H1 (cell line): ENCODE data around the gene MOCS1. TPM values are rescaled to one million over a fixed set of nuclear protein-coding genes. Genes with fewer than 3 reads are reported as not detected.

ENCODE experiments used
- BRCA1 ChIP-seq: IDR thresholded peaks from 2 replicates; pipeline ENCODE4 v1.6.1; 2012; ENCODE audit warnings: low read depth, low read length, improper control_type of control experiment
- CHD2 ChIP-seq: IDR thresholded peaks from 2 replicates; pipeline ENCODE4 v1.6.1; 2012; ENCODE audit warnings: low read length, improper control_type of control experiment
- EP300 ChIP-seq, 2 experiments: IDR thresholded peaks; 1 replicate in 1 of 2; 2 replicates in 1 of 2; pipeline ENCODE4 v1.6.1; 2011 to 2012; ENCODE audit warnings: low read depth in 2 of 2, low read length in 2 of 2, mild to moderate bottlenecking in 2 of 2, borderline replicate concordance in 1 of 2, inconsistent platforms in 1 of 2, moderate library complexity in 1 of 2
- JUN ChIP-seq: IDR thresholded peaks from 2 replicates; pipeline ENCODE4 v1.6.1; 2011; ENCODE audit warnings: low read depth, mild to moderate bottlenecking, improper control_type of control experiment, low read length
- RFX5 ChIP-seq: IDR thresholded peaks from 2 replicates; pipeline ENCODE4 v1.6.1; 2011; ENCODE audit warnings: low read depth, low read length, improper control_type of control experiment, borderline replicate concordance
- SIRT6 ChIP-seq: IDR thresholded peaks from one replicate; pipeline ENCODE4 v1.7.1; 2012; ENCODE audit warnings: low read length, inconsistent platforms
- SP2 ChIP-seq: IDR thresholded peaks from 2 replicates; pipeline ENCODE4 v1.6.1; 2012; ENCODE audit warnings: mild to moderate bottlenecking, low read length, inconsistent platforms
- TAF1 ChIP-seq: IDR thresholded peaks from 2 replicates; pipeline ENCODE4 v1.6.1; 2011; ENCODE audit warnings: mild to moderate bottlenecking, low read depth, low read length
- polyA plus RNA-seq, 7 experiments: library from polyadenylated mRNA; depleted of rRNA in 3 of 7; stranded (reverse) in 5 of 7; unstranded in 2 of 7; fragments of >200 nt in 5 of 7; fragments of 200-250 nt in 2 of 7; gene quantifications; 1 replicate in 5 of 7; 2 replicates in 1 of 7; 4 replicates in 1 of 7; pipeline versions ENCODE4 v1.2.1 to v1.2.3, GENCODE V29; 2011 to 2013; ENCODE audit warnings: missing spikeins in 2 of 7, mixed read lengths in 2 of 7
- total RNA-seq: library from RNA; stranded (reverse); fragmentation: NEBNext Ultra II Directional; extraction: Animal tissue kit (Norgen Biotek cat#: 25700); gene quantifications from 2 replicates; pipeline ENCODE4 v1.2.1, GENCODE V29; 2021
- TF ChIP-seq, protein P1 (sequence below): fragments of 300-600 bp; sonication (generic); IDR thresholded peaks from 2 replicates; pipeline ENCODE4 v1.7.1; 2012; ENCODE audit warnings: low read length, moderate library complexity, mild to moderate bottlenecking, inconsistent platforms; ENCODE audit not compliant: insufficient replicate concordance
- TF ChIP-seq, protein P2 (sequence below), 3 experiments: IDR thresholded peaks; 1 replicate in 2 of 3; 2 replicates in 1 of 3; pipeline versions ENCODE4 v1.5.1 to v1.6.1; 2011; ENCODE audit warnings: low read length in 3 of 3, mild to moderate bottlenecking in 3 of 3, inconsistent platforms in 2 of 3, low read depth in 1 of 3, moderate library complexity in 1 of 3; ENCODE audit not compliant: insufficient read depth in 1 of 3; ENCODE audit errors: control extremely low read depth in 1 of 3

The MOCS1 gene
- total and polyA plus RNA-seq, 2 of the 8 experiments (the other 6 are each of a cell fraction or from before 2014, with no cell fraction given) = 13.4 to 19.7 TPM

DNA sequence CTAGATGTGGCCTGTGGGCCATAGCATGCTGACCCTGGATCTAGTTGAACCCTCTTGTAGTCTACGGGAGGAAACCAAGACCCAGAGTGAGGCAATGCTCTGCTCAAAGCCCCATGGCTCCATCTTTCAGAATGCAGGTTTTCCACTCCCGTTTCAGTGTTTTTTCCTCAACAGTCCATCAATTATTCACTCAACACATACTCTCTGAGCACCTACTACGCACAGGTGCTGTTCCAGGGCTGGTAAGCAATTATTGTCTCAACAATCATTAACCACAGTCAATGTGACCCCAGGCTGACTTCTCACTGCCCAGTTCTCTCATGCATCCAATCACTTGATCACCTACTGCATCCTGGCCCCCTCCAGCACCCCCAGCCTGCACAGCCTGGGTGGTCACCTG lies 20.0 kb downstream of the MOCS1 start (continued):
- TF ChIP-seq, protein P1, sequence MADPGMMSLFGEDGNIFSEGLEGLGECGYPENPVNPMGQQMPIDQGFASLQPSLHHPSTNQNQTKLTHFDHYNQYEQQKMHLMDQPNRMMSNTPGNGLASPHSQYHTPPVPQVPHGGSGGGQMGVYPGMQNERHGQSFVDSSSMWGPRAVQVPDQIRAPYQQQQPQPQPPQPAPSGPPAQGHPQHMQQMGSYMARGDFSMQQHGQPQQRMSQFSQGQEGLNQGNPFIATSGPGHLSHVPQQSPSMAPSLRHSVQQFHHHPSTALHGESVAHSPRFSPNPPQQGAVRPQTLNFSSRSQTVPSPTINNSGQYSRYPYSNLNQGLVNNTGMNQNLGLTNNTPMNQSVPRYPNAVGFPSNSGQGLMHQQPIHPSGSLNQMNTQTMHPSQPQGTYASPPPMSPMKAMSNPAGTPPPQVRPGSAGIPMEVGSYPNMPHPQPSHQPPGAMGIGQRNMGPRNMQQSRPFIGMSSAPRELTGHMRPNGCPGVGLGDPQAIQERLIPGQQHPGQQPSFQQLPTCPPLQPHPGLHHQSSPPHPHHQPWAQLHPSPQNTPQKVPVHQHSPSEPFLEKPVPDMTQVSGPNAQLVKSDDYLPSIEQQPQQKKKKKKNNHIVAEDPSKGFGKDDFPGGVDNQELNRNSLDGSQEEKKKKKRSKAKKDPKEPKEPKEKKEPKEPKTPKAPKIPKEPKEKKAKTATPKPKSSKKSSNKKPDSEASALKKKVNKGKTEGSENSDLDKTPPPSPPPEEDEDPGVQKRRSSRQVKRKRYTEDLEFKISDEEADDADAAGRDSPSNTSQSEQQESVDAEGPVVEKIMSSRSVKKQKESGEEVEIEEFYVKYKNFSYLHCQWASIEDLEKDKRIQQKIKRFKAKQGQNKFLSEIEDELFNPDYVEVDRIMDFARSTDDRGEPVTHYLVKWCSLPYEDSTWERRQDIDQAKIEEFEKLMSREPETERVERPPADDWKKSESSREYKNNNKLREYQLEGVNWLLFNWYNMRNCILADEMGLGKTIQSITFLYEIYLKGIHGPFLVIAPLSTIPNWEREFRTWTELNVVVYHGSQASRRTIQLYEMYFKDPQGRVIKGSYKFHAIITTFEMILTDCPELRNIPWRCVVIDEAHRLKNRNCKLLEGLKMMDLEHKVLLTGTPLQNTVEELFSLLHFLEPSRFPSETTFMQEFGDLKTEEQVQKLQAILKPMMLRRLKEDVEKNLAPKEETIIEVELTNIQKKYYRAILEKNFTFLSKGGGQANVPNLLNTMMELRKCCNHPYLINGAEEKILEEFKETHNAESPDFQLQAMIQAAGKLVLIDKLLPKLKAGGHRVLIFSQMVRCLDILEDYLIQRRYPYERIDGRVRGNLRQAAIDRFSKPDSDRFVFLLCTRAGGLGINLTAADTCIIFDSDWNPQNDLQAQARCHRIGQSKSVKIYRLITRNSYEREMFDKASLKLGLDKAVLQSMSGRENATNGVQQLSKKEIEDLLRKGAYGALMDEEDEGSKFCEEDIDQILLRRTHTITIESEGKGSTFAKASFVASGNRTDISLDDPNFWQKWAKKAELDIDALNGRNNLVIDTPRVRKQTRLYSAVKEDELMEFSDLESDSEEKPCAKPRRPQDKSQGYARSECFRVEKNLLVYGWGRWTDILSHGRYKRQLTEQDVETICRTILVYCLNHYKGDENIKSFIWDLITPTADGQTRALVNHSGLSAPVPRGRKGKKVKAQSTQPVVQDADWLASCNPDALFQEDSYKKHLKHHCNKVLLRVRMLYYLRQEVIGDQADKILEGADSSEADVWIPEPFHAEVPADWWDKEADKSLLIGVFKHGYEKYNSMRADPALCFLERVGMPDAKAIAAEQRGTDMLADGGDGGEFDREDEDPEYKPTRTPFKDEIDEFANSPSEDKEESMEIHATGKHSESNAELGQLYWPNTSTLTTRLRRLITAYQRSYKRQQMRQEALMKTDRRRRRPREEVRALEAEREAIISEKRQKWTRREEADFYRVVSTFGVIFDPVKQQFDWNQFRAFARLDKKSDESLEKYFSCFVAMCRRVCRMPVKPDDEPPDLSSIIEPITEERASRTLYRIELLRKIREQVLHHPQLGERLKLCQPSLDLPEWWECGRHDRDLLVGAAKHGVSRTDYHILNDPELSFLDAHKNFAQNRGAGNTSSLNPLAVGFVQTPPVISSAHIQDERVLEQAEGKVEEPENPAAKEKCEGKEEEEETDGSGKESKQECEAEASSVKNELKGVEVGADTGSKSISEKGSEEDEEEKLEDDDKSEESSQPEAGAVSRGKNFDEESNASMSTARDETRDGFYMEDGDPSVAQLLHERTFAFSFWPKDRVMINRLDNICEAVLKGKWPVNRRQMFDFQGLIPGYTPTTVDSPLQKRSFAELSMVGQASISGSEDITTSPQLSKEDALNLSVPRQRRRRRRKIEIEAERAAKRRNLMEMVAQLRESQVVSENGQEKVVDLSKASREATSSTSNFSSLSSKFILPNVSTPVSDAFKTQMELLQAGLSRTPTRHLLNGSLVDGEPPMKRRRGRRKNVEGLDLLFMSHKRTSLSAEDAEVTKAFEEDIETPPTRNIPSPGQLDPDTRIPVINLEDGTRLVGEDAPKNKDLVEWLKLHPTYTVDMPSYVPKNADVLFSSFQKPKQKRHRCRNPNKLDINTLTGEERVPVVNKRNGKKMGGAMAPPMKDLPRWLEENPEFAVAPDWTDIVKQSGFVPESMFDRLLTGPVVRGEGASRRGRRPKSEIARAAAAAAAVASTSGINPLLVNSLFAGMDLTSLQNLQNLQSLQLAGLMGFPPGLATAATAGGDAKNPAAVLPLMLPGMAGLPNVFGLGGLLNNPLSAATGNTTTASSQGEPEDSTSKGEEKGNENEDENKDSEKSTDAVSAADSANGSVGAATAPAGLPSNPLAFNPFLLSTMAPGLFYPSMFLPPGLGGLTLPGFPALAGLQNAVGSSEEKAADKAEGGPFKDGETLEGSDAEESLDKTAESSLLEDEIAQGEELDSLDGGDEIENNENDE = no peak
- TF ChIP-seq SIRT6 (no peak), EP300 (IDR thresholded peaks at IDR 0.05; ENCODE audit: borderline replicate concordance in 1 of 2, low read depth in 2 of 2, low read length in 2 of 2) (no peak), SP2 (no peak), CHD2 (no peak), JUN (no peak), RFX5 (no peak), TAF1 (no peak), BRCA1 (no peak)
- TF ChIP-seq, protein P2, sequence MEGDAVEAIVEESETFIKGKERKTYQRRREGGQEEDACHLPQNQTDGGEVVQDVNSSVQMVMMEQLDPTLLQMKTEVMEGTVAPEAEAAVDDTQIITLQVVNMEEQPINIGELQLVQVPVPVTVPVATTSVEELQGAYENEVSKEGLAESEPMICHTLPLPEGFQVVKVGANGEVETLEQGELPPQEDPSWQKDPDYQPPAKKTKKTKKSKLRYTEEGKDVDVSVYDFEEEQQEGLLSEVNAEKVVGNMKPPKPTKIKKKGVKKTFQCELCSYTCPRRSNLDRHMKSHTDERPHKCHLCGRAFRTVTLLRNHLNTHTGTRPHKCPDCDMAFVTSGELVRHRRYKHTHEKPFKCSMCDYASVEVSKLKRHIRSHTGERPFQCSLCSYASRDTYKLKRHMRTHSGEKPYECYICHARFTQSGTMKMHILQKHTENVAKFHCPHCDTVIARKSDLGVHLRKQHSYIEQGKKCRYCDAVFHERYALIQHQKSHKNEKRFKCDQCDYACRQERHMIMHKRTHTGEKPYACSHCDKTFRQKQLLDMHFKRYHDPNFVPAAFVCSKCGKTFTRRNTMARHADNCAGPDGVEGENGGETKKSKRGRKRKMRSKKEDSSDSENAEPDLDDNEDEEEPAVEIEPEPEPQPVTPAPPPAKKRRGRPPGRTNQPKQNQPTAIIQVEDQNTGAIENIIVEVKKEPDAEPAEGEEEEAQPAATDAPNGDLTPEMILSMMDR (IDR thresholded peaks at IDR 0.05; ENCODE audit: control extremely low read depth in 1 of 3, insufficient read depth in 1 of 3, low read depth in 1 of 3, low read length in 3 of 3) = no peak
- TF ChIP-seq, all 59 proteins: peak for 0
